ENCODE data around the gene PLEKHN1.
"Not testable (repeated sequence)": the region's sequence is repeated elsewhere in the genome, so short reads cannot be mapped to it uniquely, and the experiment has no call there.

The PLEKHN1 gene

GRCh38 chr1:942864-943533 lies 23.3 kb upstream of the PLEKHN1 start:
- DNase-seq, result no peak

- no peak for DNase-seq
Observed at GRCh38 chr1:943545-944340, 22.5 kb upstream of the PLEKHN1 start.

GRCh38 chr1:944341-945325 lies 21.6 kb upstream of the PLEKHN1 start:
- DNase-seq, result no peak

GRCh38 chr1:945688-946556 lies 20.4 kb upstream of the PLEKHN1 start:
- DNase-seq, result no peak

- DNase-seq, result not testable (repeated sequence)
Observed at GRCh38 chr1:946811-947210, 19.5 kb upstream of the PLEKHN1 start.

GRCh38 chr1:947958-948357 lies 18.3 kb upstream of the PLEKHN1 start:
- no peak for DNase-seq

- no peak for DNase-seq
Observed at GRCh38 chr1:950268-950667, 16.0 kb upstream of the PLEKHN1 start.

GRCh38 chr1:950881-951280 lies 15.4 kb upstream of the PLEKHN1 start:
- DNase-seq, result no peak

GRCh38 chr1:951364-951763 lies 14.9 kb upstream of the PLEKHN1 start:
- DNase-seq, result no peak

GRCh38 chr1:952201-952600 lies 14.1 kb upstream of the PLEKHN1 start:
- no peak for DNase-seq

GRCh38 chr1:952603-953002 lies 13.7 kb upstream of the PLEKHN1 start:
- DNase-seq, result no peak

GRCh38 chr1:953524-954320 lies 12.6 kb upstream of the PLEKHN1 start:
- no peak for DNase-seq

- no peak for DNase-seq
Observed at GRCh38 chr1:954927-955326, 11.4 kb upstream of the PLEKHN1 start.

- DNase-seq, result no peak
Observed at GRCh38 chr1:955474-955873, 10.8 kb upstream of the PLEKHN1 start.

- no peak for DNase-seq
Observed at GRCh38 chr1:956636-957035, 9.6 kb upstream of the PLEKHN1 start.

GRCh38 chr1:958823-959730 lies 7.2 kb upstream of the PLEKHN1 start, which contains the start of gene NOC2L:
NOC2L (minus strand) TSS chr1:959256; CDS start chr1:959240, 16 bp downstream.
- DNase-seq, result peak; percentile 39

GRCh38 chr1:959731-960362 lies 6.4 kb upstream of the PLEKHN1 start:
- DNase-seq, result no peak

GRCh38 chr1:960363-961131 lies 5.7 kb upstream of the PLEKHN1 start, which contains the start of gene KLHL17:
KLHL17 (plus strand) TSS chr1:960584; CDS start chr1:960694, 110 bp downstream.
- DNase-seq, result no peak
